Neural progenitor cell (in vitro differentiated cells): ENCODE data around the gene RREB1.

Experiments used
- EZH2phosphoT487 ChIP-seq: fragments of 200-600 bp; sonication (generic); IDR thresholded peaks from 2 replicates; pipeline ENCODE4 v1.6.1; 2017; ENCODE audit warnings: antibody characterized with exemption
- TF ChIP-seq, protein P1 (sequence below): fragments of 200-600 bp; sonication (generic); IDR thresholded peaks from 2 replicates; pipeline ENCODE4 v1.5.1; 2017; ENCODE audit warnings: antibody characterized with exemption, mild to moderate bottlenecking

DNA sequence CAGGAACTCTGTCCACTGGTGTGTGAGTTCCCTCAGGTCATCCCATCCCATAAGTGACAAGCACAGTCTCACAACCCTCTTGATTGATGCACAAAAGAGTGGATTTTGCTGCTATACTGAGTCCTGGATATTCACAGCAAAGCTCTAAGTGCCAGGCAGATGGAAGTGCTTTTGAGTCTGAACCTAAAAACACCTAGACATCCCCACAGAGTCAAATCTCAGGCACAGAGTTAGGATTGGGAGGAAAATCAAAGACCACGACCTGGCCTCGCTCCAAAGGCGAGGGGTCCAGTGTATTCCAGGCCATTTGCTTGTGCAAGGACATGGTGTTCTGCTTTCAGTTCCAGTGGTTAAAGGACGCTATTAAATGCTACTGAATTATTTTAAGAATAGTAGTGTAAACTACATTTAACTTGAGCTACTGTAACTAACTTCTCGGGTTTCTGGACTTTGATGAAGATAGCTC is 56.8 kb downstream of the RREB1 start:
- no peak for TF ChIP-seq EZH2phosphoT487
- TF ChIP-seq, protein P1, sequence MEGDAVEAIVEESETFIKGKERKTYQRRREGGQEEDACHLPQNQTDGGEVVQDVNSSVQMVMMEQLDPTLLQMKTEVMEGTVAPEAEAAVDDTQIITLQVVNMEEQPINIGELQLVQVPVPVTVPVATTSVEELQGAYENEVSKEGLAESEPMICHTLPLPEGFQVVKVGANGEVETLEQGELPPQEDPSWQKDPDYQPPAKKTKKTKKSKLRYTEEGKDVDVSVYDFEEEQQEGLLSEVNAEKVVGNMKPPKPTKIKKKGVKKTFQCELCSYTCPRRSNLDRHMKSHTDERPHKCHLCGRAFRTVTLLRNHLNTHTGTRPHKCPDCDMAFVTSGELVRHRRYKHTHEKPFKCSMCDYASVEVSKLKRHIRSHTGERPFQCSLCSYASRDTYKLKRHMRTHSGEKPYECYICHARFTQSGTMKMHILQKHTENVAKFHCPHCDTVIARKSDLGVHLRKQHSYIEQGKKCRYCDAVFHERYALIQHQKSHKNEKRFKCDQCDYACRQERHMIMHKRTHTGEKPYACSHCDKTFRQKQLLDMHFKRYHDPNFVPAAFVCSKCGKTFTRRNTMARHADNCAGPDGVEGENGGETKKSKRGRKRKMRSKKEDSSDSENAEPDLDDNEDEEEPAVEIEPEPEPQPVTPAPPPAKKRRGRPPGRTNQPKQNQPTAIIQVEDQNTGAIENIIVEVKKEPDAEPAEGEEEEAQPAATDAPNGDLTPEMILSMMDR, result no peak
